H1 (cell line): Measurements from ENCODE around the gene SLC24A3. TPM values are rescaled to one million over a fixed set of nuclear protein-coding genes. Genes with fewer than 3 reads are reported as not detected.

Experiments used
- CTCF ChIA-PET: fragments of 300-600 bp; sonication (Branson Sonifier 250); formaldehyde crosslinking; loops from one replicate; lab custom pipeline; 2021; ENCODE audit not compliant: partially characterized antibody; lab: Charles Lee
- POLR2A ChIA-PET: fragments of 300-600 bp; sonication (Branson Sonifier 250); formaldehyde crosslinking; loops from one replicate; lab custom pipeline; 2021; ENCODE audit warnings: inconsistent platforms; ENCODE audit not compliant: partially characterized antibody; lab: Charles Lee
- DNase-seq, 2 experiments: peaks; one replicate each; pipeline versions ENCODE4 v3.0.0 to v3.0.0-alpha.2; 2010 to 2022; ENCODE audit warnings: low spot score in 2 of 2, low read depth in 1 of 2, mixed read lengths in 1 of 2
- FAIRE-seq: peaks from 2 replicates; lab custom pipeline; 2011; peaks lifted over from hg19 to GRCh38; lab: Jason Lieb, UNC
- H2AFZ ChIP-seq: 2 replicates; pipeline ENCODE4 v1.8.1; 2012; ENCODE audit warnings: low read length, inconsistent platforms
- H2AK5ac ChIP-seq: 2 replicates; pipeline ENCODE4 v1.6.1; 2013; ENCODE audit warnings: low read depth, low read length
- H2BK120ac ChIP-seq: replicated peaks from 2 replicates; pipeline ENCODE3; 2013; ENCODE audit warnings: low read depth, low read length, inconsistent platforms
- H2BK12ac ChIP-seq: 2 replicates; pipeline ENCODE4 v1.6.1; 2013; ENCODE audit warnings: low read depth, low read length
- H2BK15ac ChIP-seq: 2 replicates; pipeline ENCODE4 v1.6.1; 2013; ENCODE audit warnings: low read length
- H2BK20ac ChIP-seq: 2 replicates; pipeline ENCODE4 v1.6.1; 2013; ENCODE audit warnings: low read length
- H2BK5ac ChIP-seq: 2 replicates; pipeline ENCODE4 v1.6.1; 2013; ENCODE audit warnings: low read depth, low read length
- H3K14ac ChIP-seq: 2 replicates; pipeline ENCODE4 v1.6.1; 2013; ENCODE audit warnings: inconsistent platforms; ENCODE audit not compliant: insufficient read length
- H3K18ac ChIP-seq: 2 replicates; pipeline ENCODE4 v1.6.1; 2013; ENCODE audit warnings: low read length; ENCODE audit errors: extremely low read depth
- H3K23ac ChIP-seq: 2 replicates; pipeline ENCODE4 v1.6.1; 2013; ENCODE audit warnings: inconsistent platforms; ENCODE audit not compliant: insufficient read length
- H3K23me2 ChIP-seq: 2 replicates; pipeline ENCODE4 v1.6.1; 2013; ENCODE audit warnings: low read depth, low read length
- H3K27ac ChIP-seq: 2 replicates; pipeline ENCODE4 v1.6.1; 2011; ENCODE audit warnings: low read depth, low read length, inconsistent platforms
- H3K27me3 ChIP-seq, 4 experiments: replicated peaks in 1 of 4; 1 replicate in 1 of 4; 2 replicates in 3 of 4; pipeline versions ENCODE4 v1.6.1 to v1.8.1; 2011 to 2013; ENCODE audit warnings: low read length in 3 of 4, mild to moderate bottlenecking in 3 of 4, inconsistent platforms in 2 of 4, mixed read lengths in 2 of 4, moderate library complexity in 1 of 4; ENCODE audit not compliant: control insufficient read depth in 3 of 4, insufficient read depth in 3 of 4; ENCODE audit errors: extremely low read depth in 1 of 4
- H3K36me3 ChIP-seq, 4 experiments: 2 replicates each; pipeline versions ENCODE4 v1.6.1 to v1.8.1; 2011 to 2013; ENCODE audit warnings: mild to moderate bottlenecking in 4 of 4, low read length in 3 of 4, moderate library complexity in 2 of 4, control low read depth in 1 of 4, inconsistent platforms in 1 of 4; ENCODE audit not compliant: insufficient read depth in 4 of 4, control insufficient read depth in 2 of 4
- H3K4ac ChIP-seq: replicated peaks from 2 replicates; pipeline ENCODE3; 2013; ENCODE audit warnings: low read length, low read depth, mixed read lengths, inconsistent platforms; ENCODE audit not compliant: insufficient read length
- H3K4me1 ChIP-seq, 4 experiments: replicated peaks in 1 of 4; 1 replicate in 1 of 4; 2 replicates in 3 of 4; pipeline versions ENCODE4 v1.6.1 to v1.8.1; 2011 to 2013; ENCODE audit warnings: low read length in 3 of 4, inconsistent platforms in 2 of 4, mixed read lengths in 1 of 4; ENCODE audit not compliant: insufficient read depth in 4 of 4, control insufficient read depth in 3 of 4
- H3K4me2 ChIP-seq, 2 experiments: 2 replicates each; pipeline versions ENCODE4 v1.6.1 to v1.8.1; 2011 to 2013; ENCODE audit warnings: low read depth in 2 of 2, low read length in 2 of 2, control low read depth in 1 of 2, inconsistent platforms in 1 of 2, mild to moderate bottlenecking in 1 of 2; ENCODE audit not compliant: insufficient read depth in 1 of 2
- H3K4me3 ChIP-seq, 4 experiments: fragments of 200-600, 300-600 bp in 1 of 4; sonication (generic), shearing (Covaris generic), sonication (Bioruptor Twin) in 1 of 4; 2 replicates each; pipeline versions ENCODE4 v1.5.1 to v1.8.1; 2011 to 2016; ENCODE audit warnings: low read length in 4 of 4, low read depth in 3 of 4, control low read depth in 2 of 4, inconsistent platforms in 2 of 4, mild to moderate bottlenecking in 2 of 4, mixed read lengths in 1 of 4, moderate library complexity in 1 of 4; ENCODE audit not compliant: insufficient read depth in 2 of 4; ENCODE audit errors: extremely low read depth in 1 of 4
- H3K56ac ChIP-seq: replicated peaks from 2 replicates; pipeline ENCODE3; 2013; ENCODE audit warnings: low read depth, mild to moderate bottlenecking, mixed read lengths, low read length, inconsistent platforms; ENCODE audit not compliant: insufficient read length
- H3K79me1 ChIP-seq: 2 replicates; pipeline ENCODE4 v1.6.1; 2013; ENCODE audit warnings: low read depth, low read length, control low read depth
- H3K79me2 ChIP-seq, 2 experiments: 2 replicates each; pipeline versions ENCODE4 v1.6.1 to v1.8.1; 2012 to 2013; ENCODE audit warnings: low read length in 2 of 2, mild to moderate bottlenecking in 2 of 2, inconsistent platforms in 1 of 2; ENCODE audit not compliant: insufficient read depth in 2 of 2, control insufficient read depth in 1 of 2
- H3K9ac ChIP-seq, 4 experiments: replicated peaks in 1 of 4; 1 replicate in 1 of 4; 2 replicates in 3 of 4; pipeline versions ENCODE4 v1.6.1 to v1.8.1; 2011 to 2013; ENCODE audit warnings: low read depth in 3 of 4, low read length in 3 of 4, control low read depth in 2 of 4, mild to moderate bottlenecking in 2 of 4, moderate library complexity in 2 of 4, inconsistent platforms in 1 of 4; ENCODE audit errors: extremely low read depth in 1 of 4
- H3K9me3 ChIP-seq, 2 experiments: 2 replicates each; pipeline versions ENCODE4 v1.6.1 to v1.8.1; 2012 to 2013; ENCODE audit warnings: mild to moderate bottlenecking in 2 of 2, moderate library complexity in 2 of 2, control low read depth in 1 of 2, inconsistent platforms in 1 of 2, low read depth in 1 of 2, low read length in 1 of 2, mixed read lengths in 1 of 2; ENCODE audit not compliant: insufficient read depth in 2 of 2
- H4K20me1 ChIP-seq, 2 experiments: replicated peaks in 1 of 2; 2 replicates each; pipeline versions ENCODE3 to v1.8.1; 2011 to 2013; ENCODE audit warnings: inconsistent platforms in 2 of 2, low read length in 2 of 2, mild to moderate bottlenecking in 1 of 2; ENCODE audit not compliant: insufficient read depth in 2 of 2, control insufficient read depth in 1 of 2
- H4K5ac ChIP-seq: 2 replicates; pipeline ENCODE4 v1.6.1; 2013; ENCODE audit warnings: low read length, low read depth, mixed read lengths, inconsistent platforms; ENCODE audit not compliant: insufficient read length
- H4K8ac ChIP-seq: 2 replicates; pipeline ENCODE4 v1.8.0; 2013; ENCODE audit warnings: mild to moderate bottlenecking, moderate library complexity, low read length, inconsistent platforms; ENCODE audit not compliant: insufficient read depth; ENCODE audit errors: extremely low read depth
- H4K91ac ChIP-seq: replicated peaks from 2 replicates; pipeline ENCODE3; 2013; ENCODE audit warnings: low read length, mixed read lengths, inconsistent platforms; ENCODE audit not compliant: insufficient read length
- ASH2L ChIP-seq: fragments of 200-600, 300-600 bp; sonication (generic); IDR thresholded peaks from one replicate; pipeline ENCODE4 v1.7.1; 2017; ENCODE audit warnings: low read length
- BACH1 ChIP-seq: IDR thresholded peaks from 2 replicates; pipeline ENCODE4 v1.6.1; 2012; ENCODE audit warnings: low read length, improper control_type of control experiment
- CBX5 ChIP-seq: fragments of 300-800, 300-1000 bp; sonication (generic); IDR thresholded peaks from 2 replicates; pipeline ENCODE4 v1.7.1; 2016; ENCODE audit warnings: antibody characterized with exemption, low read length, low read depth
- CHD2 ChIP-seq: IDR thresholded peaks from 2 replicates; pipeline ENCODE4 v1.6.1; 2012; ENCODE audit warnings: low read length, improper control_type of control experiment
- CTCF ChIP-seq, 3 experiments: IDR thresholded peaks; 1 replicate in 2 of 3; 2 replicates in 1 of 3; pipeline versions ENCODE4 v1.5.1 to v1.6.1; 2011; ENCODE audit warnings: low read length in 3 of 3, mild to moderate bottlenecking in 3 of 3, inconsistent platforms in 2 of 3, low read depth in 1 of 3, moderate library complexity in 1 of 3; ENCODE audit not compliant: insufficient read depth in 1 of 3; ENCODE audit errors: control extremely low read depth in 1 of 3
- EZH2 ChIP-seq: fragments of 200-600 bp; sonication (generic); IDR thresholded peaks from 2 replicates; pipeline ENCODE4 v1.7.1; 2012; ENCODE audit warnings: low read depth, mild to moderate bottlenecking, moderate library complexity, low read length, inconsistent platforms; ENCODE audit not compliant: severe bottlenecking
- JUND ChIP-seq: IDR thresholded peaks from 2 replicates; pipeline ENCODE4 v1.6.1; 2011; ENCODE audit warnings: mild to moderate bottlenecking, improper control_type of control experiment, low read length
- KDM1A ChIP-seq: fragments of 200-600, 300-600 bp; sonication (generic); IDR thresholded peaks from 2 replicates; pipeline ENCODE4 v1.7.1; 2016; ENCODE audit warnings: mild to moderate bottlenecking, low read length, borderline replicate concordance
- NANOG ChIP-seq: IDR thresholded peaks from 2 replicates; pipeline ENCODE4 v1.6.1; 2011; ENCODE audit warnings: low read length, low read depth, mild to moderate bottlenecking, inconsistent platforms; ENCODE audit not compliant: insufficient read depth, poor library complexity, severe bottlenecking
- POLR2AphosphoS5 ChIP-seq: IDR thresholded peaks from 2 replicates; pipeline ENCODE4 v1.6.1; 2011; ENCODE audit warnings: low read depth, low read length
- RNF2 ChIP-seq: fragments of 200-900, 300-1000 bp; sonication (generic); IDR thresholded peaks from 2 replicates; pipeline ENCODE4 v1.7.1; 2016; ENCODE audit warnings: borderline replicate concordance, low read depth, mild to moderate bottlenecking, antibody characterized with exemption, low read length; ENCODE audit not compliant: poor library complexity, severe bottlenecking; ENCODE audit errors: missing control alignments
- SIRT6 ChIP-seq: IDR thresholded peaks from one replicate; pipeline ENCODE4 v1.7.1; 2012; ENCODE audit warnings: low read length, inconsistent platforms
- WGBS, 2 experiments: shearing (Covaris generic) in 1 of 2; methylation state at CpG; one replicate each; pipeline versions ENCODE4 v1.1.6 to v1.1.7; 2013 to 2015; ENCODE audit warnings: low lambda C conversion rate in 2 of 2, mixed read lengths in 2 of 2, inconsistent platforms in 1 of 2, low coverage in 1 of 2, missing lambda C conversion rate in 1 of 2; ENCODE audit not compliant: insufficient replicate concordance in 2 of 2, insufficient coverage in 1 of 2, insufficient read length in 1 of 2; ENCODE audit errors: extremely low coverage in 1 of 2, missing lambda C conversion rate in 1 of 2; 5-methylcytosine and 5-hydroxymethylcytosine counted together
- polyA plus RNA-seq, 7 experiments: library from polyadenylated mRNA; depleted of rRNA in 3 of 7; stranded (reverse) in 5 of 7; unstranded in 2 of 7; fragments of >200 nt in 5 of 7; fragments of 200-250 nt in 2 of 7; gene quantifications; 1 replicate in 5 of 7; 2 replicates in 1 of 7; 4 replicates in 1 of 7; pipeline versions ENCODE4 v1.2.1 to v1.2.3, GENCODE V29; 2011 to 2013; ENCODE audit warnings: missing spikeins in 2 of 7, mixed read lengths in 2 of 7
- total RNA-seq: library from RNA; stranded (reverse); fragmentation: NEBNext Ultra II Directional; extraction: Animal tissue kit (Norgen Biotek cat#: 25700); gene quantifications from 2 replicates; pipeline ENCODE4 v1.2.1, GENCODE V29; 2021

Gene SLC24A3
- total and polyA plus RNA-seq, 2 of the 8 experiments (the other 6 are each of a cell fraction or from before 2014, with no cell fraction given) = 4.5 to 6.3 TPM

GRCh38 chr20:19530006-19530405 is 317.6 kb downstream of the SLC24A3 start:
- H3K14ac ChIP-seq = no peak overlapping the region
- no peaks in the 10 kb centered on the region for H3K79me2 ChIP-seq
- no peaks in the 10 kb centered on the region for H3K27me3 ChIP-seq
- no peak overlapping the region for H3K4ac ChIP-seq
- DNase-seq = no peak
- no peaks in the 10 kb centered on the region for H3K23me2 ChIP-seq
- H2BK15ac ChIP-seq = no peak overlapping the region
- H4K8ac ChIP-seq = no peak overlapping the region
- ChIA-PET POLR2A (no interaction called here), CTCF (interaction anchor here (1.2 to 1.4 kb wide), 3 partner anchors 21 to 883 kb away, joined by 3 to 5 read pairs (median 3); no protein-coding TSS in a partner anchor)
- no peak overlapping the region for H2BK20ac ChIP-seq
- no peaks in the 10 kb centered on the region for H3K36me3 ChIP-seq
- H4K91ac ChIP-seq = no peak overlapping the region
- H3K18ac ChIP-seq = no peak overlapping the region
- no peak overlapping the region for H3K23ac ChIP-seq
- no peaks in the 10 kb centered on the region for H3K79me1 ChIP-seq
- H3K4me3 ChIP-seq = no peak overlapping the region
- no peak overlapping the region for H2BK12ac ChIP-seq
- no peak overlapping the region for H3K4me2 ChIP-seq
- no peak overlapping the region for H3K56ac ChIP-seq
- H3K27ac ChIP-seq = no peak overlapping the region
- H4K5ac ChIP-seq = no peak overlapping the region
- H2AK5ac ChIP-seq = no peak overlapping the region
- H3K9me3 ChIP-seq = peaks cover under 1 to 2% of the 10 kb centered on the region in 2 experiments; a peak in 1 of 4 replicates
- H2BK5ac ChIP-seq = no peak overlapping the region
- H3K4me1 ChIP-seq = no peaks in the 10 kb centered on the region
- no peak for FAIRE-seq
- H4K20me1 ChIP-seq = no peaks in the 10 kb centered on the region
- no peak overlapping the region for H3K9ac ChIP-seq
- 94% methylated on average over 5 of the region's 5 CpGs; no CpG with 5 or more reads in 1 of the 2 experiments for WGBS, 2 experiments
- H2AFZ ChIP-seq = no peak overlapping the region
- H2BK120ac ChIP-seq = no peak overlapping the region
- TF ChIP-seq ASH2L = no peak
- no peak for TF ChIP-seq EZH2
- TF ChIP-seq CBX5 = no peak
- TF ChIP-seq SIRT6 = no peak
- no peak for TF ChIP-seq JUND
- no peak for TF ChIP-seq POLR2AphosphoS5
- TF ChIP-seq CTCF (IDR thresholded peaks at IDR 0.05; ENCODE audit: control extremely low read depth in 1 of 3, insufficient read depth in 1 of 3, low read depth in 1 of 3, low read length in 3 of 3) = no peak
- TF ChIP-seq NANOG = no peak
- TF ChIP-seq BACH1 = no peak
- TF ChIP-seq CHD2 = no peak
- no peak for TF ChIP-seq KDM1A
- TF ChIP-seq RNF2 = no peak
